Measurements from ENCODE around the gene DMWD.

GRCh38 chr19:45764475-45764874 is 28.2 kb downstream of the DMWD start:
- TF ChIP-seq, protein P1, sequence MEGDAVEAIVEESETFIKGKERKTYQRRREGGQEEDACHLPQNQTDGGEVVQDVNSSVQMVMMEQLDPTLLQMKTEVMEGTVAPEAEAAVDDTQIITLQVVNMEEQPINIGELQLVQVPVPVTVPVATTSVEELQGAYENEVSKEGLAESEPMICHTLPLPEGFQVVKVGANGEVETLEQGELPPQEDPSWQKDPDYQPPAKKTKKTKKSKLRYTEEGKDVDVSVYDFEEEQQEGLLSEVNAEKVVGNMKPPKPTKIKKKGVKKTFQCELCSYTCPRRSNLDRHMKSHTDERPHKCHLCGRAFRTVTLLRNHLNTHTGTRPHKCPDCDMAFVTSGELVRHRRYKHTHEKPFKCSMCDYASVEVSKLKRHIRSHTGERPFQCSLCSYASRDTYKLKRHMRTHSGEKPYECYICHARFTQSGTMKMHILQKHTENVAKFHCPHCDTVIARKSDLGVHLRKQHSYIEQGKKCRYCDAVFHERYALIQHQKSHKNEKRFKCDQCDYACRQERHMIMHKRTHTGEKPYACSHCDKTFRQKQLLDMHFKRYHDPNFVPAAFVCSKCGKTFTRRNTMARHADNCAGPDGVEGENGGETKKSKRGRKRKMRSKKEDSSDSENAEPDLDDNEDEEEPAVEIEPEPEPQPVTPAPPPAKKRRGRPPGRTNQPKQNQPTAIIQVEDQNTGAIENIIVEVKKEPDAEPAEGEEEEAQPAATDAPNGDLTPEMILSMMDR (optimal IDR thresholded peaks at IDR 0.05 in 1 of 3, IDR thresholded peaks at IDR 0.05 in 1 of 3, conservative IDR thresholded peaks at IDR 0.05 in 1 of 3; ENCODE audit: extremely low read depth in 1 of 3, insufficient read depth in 2 of 3, low read length in 3 of 3): no peak
- TF ChIP-seq EZH2 (IDR thresholded peaks at IDR 0.05; ENCODE audit: low read length): no peak
